Epithelial cell of proximal tubule (primary cell): ENCODE data around the gene KIAA1958. TPM values are rescaled to one million over a fixed set of nuclear protein-coding genes. Genes with fewer than 3 reads are reported as not detected.

Source experiments
- DNase-seq: peaks from one replicate; pipeline ENCODE4 v3.0.0-alpha.2; 2011; ENCODE audit warnings: low read depth
- H3K4me3 ChIP-seq: 2 replicates; pipeline ENCODE4 v1.5.1; 2011; ENCODE audit warnings: low read depth, mild to moderate bottlenecking, low read length
- total RNA-seq: library from RNA; depleted of rRNA; stranded (reverse); fragments of >200 nt; gene quantifications from 2 replicates; pipeline ENCODE4 v1.2.3, GENCODE V29; 2015
- TF ChIP-seq, protein P1 (sequence below): conservative IDR thresholded peaks from 2 replicates; pipeline ENCODE4 v1.5.1; 2012; ENCODE audit warnings: low read depth, mild to moderate bottlenecking, low read length

The KIAA1958 gene
- total RNA-seq, 1 donor from 2014 or later, result 3.4 TPM

DNA sequence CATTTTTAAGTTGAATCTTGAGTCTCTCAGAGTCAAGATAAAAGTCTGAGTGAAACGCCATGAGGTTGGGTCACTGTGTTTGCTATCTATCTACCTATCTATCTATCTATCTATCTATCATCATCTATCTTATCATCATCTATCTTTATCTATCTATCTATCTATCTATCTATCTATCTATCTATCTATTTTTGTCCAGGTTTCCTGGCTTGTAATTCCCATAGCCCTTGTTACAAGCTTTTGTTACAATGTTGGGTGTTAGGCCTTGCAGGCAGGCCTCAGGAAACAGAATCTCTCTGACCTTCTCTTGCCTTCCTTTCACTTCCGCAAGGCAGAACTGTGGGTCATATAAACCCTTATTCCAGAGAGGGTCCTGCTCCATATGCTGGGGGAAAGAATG, 12.6 kb upstream of the KIAA1958 start:
- TF ChIP-seq, protein P1, sequence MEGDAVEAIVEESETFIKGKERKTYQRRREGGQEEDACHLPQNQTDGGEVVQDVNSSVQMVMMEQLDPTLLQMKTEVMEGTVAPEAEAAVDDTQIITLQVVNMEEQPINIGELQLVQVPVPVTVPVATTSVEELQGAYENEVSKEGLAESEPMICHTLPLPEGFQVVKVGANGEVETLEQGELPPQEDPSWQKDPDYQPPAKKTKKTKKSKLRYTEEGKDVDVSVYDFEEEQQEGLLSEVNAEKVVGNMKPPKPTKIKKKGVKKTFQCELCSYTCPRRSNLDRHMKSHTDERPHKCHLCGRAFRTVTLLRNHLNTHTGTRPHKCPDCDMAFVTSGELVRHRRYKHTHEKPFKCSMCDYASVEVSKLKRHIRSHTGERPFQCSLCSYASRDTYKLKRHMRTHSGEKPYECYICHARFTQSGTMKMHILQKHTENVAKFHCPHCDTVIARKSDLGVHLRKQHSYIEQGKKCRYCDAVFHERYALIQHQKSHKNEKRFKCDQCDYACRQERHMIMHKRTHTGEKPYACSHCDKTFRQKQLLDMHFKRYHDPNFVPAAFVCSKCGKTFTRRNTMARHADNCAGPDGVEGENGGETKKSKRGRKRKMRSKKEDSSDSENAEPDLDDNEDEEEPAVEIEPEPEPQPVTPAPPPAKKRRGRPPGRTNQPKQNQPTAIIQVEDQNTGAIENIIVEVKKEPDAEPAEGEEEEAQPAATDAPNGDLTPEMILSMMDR, result no peak
- H3K4me3 ChIP-seq, result no peak overlapping the region
- DNase-seq, result no peak

DNA sequence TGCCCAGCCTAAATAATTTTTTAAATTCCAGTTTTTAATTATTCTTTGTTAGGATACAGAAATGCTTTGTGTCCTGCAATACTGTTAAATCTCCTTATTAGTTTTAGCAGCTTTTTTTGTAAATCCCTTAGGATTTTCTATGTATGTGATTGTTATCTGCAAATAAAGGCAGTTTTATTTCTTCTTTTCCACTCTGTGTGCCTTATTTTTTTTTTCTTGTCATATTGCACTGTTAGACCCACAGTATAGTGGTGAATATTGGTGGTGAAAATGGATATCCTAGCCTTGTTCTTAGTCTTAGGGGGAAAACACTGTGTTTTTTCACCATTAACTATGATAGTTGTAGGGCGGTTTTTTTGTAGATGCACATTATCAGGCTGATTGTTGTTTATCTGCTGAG, 11.3 kb upstream of the KIAA1958 start:
- no peak overlapping the region for H3K4me3 ChIP-seq
- no peak for DNase-seq
- TF ChIP-seq, protein P1, result no peak

DNA sequence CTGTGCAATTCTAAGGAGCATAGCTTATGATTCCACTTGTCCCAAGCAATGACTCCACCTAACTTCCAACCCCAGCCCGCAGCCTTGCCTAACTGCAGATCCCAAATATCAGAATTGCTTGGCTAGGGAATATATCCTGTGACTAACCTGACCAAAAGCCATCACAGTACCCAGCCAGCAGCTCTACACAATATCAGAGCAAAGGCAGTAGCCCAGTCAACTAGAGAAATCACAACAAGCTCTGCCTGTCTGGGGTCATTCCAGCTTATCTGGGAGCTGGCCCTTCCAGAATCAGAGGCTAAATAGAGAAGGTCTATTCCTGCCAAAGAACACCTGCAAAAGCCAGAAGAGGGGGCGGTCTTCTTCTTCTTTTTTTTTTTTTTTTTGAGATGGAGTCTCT, 9.3 kb upstream of the KIAA1958 start:
- no peak for DNase-seq
- TF ChIP-seq, protein P1, result no peak
- H3K4me3 ChIP-seq, result no peak overlapping the region

DNA sequence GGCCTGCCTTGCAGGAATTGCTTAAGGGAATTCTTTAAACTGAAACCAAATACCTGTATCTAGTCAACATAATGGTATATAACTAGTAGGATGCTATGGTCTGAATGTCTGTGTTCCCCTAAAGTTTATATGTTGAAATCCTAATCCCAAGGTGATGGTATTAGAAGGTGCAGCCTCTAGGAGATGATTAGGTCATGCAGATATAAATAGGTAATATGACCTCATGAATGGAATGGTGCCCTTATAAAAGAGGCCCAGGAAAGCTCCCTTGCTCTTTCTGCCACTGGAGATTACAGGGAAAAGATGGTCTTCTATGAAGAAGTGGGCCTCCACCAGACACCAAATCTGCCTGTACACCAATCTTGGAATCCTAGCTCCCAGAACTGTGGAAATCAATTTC, 7.4 kb upstream of the KIAA1958 start:
- no peak for DNase-seq
- no peak overlapping the region for H3K4me3 ChIP-seq
- TF ChIP-seq, protein P1, result no peak

DNA sequence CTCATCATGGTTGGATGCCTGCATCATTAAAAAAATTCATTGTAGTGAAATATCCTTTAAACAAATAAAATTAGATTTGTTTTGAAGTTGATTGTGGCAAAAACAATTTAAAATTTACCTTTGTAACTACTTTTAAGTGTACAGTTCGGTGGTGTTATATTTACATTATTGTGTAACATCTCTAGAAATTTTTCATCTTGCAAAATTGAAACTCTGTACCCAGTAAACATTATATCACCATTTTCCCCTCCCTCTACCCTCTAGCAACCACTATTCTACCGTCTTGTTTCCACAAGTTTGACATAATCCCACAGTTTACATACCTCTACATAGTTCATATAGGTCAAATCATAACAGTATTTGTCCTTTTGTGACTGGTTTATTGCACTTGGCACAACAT, 2.0 kb upstream of the KIAA1958 start:
- DNase-seq, result no peak
- TF ChIP-seq, protein P1, result no peak
- no peak overlapping the region for H3K4me3 ChIP-seq

DNA sequence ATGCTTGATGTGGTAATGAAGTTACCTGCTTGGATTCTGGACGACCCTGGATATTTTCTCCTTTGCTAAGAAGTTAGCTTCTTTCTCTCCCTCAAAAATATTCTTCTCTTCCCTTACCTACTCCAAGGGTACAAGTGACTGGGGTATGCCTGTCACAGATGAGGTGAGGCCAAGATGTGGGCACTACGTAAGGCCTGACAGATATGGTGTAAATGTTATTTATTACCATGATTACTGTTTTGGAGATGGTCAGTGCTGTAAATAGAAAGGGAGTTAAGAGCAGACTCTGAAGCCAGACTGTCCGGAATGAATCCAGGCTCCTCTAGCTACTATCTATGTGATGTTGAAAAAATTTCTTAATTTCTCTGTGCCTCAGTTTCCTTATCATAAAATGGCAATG, 1.1 kb upstream of the KIAA1958 start:
- DNase-seq, result no peak
- H3K4me3 ChIP-seq, result peak overlapping the region; percentile 95
- TF ChIP-seq, protein P1, result no peak

DNA sequence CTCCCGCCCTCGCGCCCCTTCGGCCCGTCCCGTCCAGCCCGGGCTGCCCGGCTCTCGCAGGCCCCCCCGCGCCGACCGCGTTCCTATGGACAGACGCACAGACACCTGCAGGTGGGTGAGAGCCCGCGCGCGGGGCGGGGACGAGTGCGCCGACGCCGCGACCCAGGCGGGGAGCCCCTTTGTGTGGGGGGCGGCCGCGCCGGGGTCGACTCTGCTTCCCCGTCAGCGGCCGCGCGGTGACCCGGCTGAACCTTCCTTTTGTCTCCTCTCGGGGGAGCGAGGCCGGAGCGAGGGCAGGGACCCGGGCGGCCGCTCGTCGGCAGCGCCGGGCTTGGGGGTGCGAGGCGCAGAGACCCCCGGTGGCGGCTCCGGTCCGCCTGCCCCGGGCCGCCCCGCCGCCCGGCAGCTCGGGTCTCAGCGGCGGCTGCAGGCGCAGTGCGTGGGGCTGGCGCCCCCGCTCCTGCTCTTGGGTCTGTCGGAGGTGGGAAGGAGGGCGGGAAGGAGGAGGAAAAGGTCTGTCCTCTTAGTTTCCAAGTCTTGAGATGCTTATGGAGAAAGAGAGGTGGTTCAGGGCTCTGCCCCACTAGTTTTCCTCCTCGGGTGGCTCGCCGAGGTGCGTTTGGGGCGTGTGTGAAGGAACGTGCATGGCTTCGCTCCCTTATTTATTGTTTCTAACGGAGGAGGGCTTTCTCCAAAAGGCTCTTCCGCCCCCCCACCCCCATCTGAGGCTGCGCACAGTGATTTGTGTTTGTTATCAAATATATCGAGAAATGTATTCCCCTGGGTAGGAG, 576 bp downstream of the KIAA1958 start:
- no peak for DNase-seq
- H3K4me3 ChIP-seq, result peak overlapping the region; percentile 79
- TF ChIP-seq, protein P1, result no peak
